GM21576 (cell line): Measurements from ENCODE around the gene TUBA1A.
"Not testable (repeated sequence)": the region's sequence is repeated elsewhere in the genome, so short reads cannot be mapped to it uniquely, and the experiment has no call there.

Experiments
- ATAC-seq: cut with Tn5 transposase; IDR thresholded peaks from one replicate; pipeline ENCODE4 v1.9.1; 2021; ENCODE audit warnings: mild to moderate bottlenecking, moderate library complexity; ENCODE audit not compliant: unreplicated experiment

The TUBA1A gene

GRCh38 chr12:49188916-49189367 lies at the start of gene TUBA1A:
Gene TUBA1A (minus strand): TSS chr12:49189080. CDS start chr12:49188979, 101 bp downstream.
- ATAC-seq = peak; percentile 84

GRCh38 chr12:49236423-49236822 lies 47.5 kb upstream of the TUBA1A start:
- ATAC-seq = no peak

DNA sequence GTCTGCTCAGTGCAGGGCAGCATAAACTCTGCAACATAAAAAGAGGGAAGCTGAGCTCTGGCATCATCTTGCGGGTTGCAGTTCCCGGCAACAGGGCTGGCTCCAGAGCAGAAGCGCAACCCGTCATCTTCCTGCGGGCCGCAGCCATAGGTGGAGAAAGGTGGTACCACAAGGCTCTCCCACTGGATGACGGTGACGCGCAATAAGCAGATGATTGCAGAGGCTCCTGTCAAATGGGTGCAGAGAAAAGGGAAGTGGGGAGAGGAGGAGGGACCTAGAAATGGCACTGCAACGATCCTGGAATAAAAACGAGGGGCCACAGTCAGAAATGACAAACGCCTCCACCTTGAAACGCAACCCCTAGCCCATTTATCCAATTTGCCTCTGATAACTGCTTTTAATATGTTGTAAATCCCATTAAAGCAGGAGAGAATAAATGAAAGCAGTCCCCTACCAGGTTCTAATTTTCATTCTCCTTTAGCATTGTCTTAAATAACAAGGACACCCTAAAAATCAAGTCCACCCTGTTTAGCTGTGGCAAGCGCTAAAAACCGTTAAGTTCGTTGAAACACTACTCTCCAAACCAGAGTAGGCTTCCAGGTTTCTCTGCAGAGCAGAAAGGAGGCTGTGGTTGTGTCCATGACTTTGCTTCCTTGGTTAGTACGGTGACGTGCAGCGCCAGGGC lies 45.1 kb upstream of the TUBA1A start:
- no peak for ATAC-seq

DNA sequence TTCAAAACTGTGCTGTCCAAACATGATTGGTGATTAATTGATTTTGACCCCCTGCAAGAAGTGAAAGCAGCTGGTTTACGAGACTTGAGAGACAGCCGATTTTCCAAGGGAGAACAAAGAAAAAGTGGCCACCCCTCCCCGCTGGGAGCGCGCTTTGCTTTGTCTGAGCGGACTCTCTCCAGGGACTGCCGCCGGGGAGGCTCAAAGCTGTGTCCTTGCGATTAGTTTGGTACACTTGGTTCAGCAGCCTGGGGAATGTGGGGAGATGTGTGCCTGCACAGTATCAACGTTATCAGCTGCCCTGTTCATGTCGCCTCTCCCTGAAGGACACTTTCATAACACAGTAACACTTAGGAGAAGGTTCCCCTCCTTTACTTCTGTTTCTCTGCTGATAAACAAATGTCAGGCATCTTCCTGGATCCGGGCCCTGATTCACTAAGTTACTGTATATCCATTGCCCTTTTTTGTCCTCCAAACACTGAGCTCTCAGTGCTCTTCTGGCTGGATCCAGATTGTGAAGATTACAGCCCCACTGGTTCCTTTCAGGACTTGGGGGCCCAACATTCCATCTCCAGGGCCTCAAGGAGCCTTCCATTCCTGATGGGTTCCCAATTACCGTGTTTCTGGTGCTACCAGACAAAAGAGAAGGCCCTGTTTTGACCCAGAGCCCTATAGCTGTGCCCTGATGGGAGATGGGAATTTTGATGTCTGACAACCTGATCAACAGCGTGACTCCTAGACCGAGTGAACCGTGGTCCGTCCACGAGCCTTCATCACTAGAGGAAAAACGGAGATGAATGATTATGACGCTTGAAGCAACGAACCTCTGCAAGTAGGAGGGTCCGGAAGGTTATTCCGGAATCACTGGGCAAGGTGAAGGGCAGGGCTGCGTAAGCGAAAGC lies 44.3 kb upstream of the TUBA1A start:
- ATAC-seq = no peak

DNA sequence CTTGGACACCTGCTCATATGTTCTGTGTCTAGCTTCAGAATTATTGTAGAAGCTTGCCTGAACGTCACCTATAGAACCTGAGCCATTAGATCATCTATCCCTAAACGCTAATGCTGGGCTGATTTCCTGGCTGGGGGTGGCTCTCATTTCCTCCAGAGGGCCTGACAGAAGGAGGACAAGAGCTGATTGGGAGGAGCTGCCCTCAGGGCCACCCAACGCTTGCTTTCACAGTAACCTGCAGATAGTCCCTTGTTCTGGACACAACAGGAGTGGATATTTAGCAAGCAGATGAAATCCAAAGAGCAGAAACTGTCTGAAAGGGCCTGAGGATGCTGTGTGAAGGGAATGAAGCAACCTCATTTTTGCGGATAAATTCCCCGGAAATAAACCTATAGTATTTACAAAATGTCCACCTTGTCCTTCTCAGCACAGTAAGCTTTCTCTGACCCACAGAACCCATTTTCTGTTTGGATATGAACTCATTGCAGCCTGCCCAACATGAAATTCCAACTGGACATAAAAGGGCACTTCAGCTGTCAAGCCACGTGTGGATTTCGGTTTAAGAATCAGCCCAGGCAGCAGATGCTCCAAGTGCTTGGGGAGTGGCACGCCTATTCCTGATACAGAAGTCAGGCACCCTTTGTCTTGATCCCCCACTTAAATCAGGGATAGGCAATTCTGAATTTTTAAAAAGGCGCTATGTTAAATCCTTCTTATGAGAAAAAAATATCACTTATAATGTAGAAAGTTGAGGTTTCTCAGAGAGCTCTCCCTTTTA lies 43.2 kb upstream of the TUBA1A start:
- no peak for ATAC-seq

GRCh38 chr12:49230805-49231194 lies 41.9 kb upstream of the TUBA1A start:
- ATAC-seq = no peak

DNA sequence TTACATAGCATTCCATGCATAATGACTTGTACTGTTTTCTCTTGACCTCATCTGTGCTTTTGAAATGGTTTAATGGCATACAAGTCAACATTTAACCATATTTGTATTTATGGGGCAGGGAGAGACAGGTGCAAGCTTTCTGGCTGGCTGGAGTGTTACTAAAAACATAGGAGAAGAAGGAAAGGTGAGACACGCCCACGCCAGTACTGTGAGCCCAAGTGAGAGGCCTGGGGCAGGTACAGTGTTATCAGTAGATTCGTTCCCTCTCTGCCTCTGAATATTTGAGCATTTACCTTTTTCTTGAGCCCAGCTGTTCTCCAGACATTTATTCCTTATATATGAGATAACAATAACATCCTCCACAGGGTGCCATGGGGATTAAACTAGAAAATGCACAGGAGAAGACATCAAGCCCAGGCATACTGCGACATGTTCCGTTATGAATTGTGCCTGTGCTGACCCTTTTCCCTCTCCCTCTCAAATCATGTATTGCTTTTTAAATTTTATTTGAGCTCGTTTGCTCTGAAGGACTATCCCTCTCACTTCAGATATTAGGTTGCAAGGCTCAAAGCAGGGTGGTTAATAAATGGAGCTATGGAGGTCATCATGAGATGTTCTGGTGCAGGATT lies 41.4 kb upstream of the TUBA1A start:
- ATAC-seq = no peak

- no peak for ATAC-seq
Observed at GRCh38 chr12:49228653-49229052, 39.8 kb upstream of the TUBA1A start.

- ATAC-seq = no peak
Observed at GRCh38 chr12:49227713-49228112, 38.8 kb upstream of the TUBA1A start.

- no peak for ATAC-seq
Observed at GRCh38 chr12:49225576-49226166, 36.8 kb upstream of the TUBA1A start.

DNA sequence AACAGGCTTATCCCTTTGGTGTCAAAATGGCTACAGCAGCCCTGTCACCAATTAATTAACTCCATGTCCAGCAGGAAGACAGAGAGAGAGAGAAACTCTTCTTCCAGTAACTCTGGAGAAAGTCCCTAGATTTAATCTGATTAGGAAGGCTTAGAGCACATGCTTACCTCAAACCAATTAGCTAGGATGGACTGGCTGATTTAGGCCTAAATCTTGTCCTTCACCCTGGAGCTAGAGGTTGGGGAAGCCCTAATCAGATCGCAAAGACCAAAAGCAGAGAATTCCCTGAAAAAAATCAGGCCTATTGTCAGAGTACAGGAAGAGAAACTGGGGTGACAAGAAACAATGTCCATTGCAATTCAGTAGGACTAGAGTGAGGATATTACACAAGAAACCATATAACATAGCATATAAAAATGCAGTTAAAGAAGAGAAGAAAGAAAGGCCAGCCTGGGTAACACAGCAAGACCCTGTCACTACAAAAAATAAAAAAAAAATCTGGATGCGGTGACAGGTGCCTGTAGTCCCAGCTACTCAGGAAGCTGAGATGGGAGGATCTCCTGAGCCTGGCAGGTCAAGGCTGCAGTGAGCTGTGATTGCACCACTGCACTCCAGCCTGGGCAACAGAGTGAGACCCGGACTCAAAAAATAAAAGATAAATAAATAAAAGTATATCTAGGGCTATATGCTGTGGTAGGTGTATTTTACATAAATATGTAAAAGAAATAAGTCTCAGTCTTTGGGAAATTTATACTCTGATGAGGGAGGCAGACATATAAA lies 34.9 kb upstream of the TUBA1A start:
- no peak for ATAC-seq

- ATAC-seq = no peak
Observed at GRCh38 chr12:49223122-49223521, 34.2 kb upstream of the TUBA1A start.

GRCh38 chr12:49220972-49221371 lies 32.1 kb upstream of the TUBA1A start:
- ATAC-seq = no peak

DNA sequence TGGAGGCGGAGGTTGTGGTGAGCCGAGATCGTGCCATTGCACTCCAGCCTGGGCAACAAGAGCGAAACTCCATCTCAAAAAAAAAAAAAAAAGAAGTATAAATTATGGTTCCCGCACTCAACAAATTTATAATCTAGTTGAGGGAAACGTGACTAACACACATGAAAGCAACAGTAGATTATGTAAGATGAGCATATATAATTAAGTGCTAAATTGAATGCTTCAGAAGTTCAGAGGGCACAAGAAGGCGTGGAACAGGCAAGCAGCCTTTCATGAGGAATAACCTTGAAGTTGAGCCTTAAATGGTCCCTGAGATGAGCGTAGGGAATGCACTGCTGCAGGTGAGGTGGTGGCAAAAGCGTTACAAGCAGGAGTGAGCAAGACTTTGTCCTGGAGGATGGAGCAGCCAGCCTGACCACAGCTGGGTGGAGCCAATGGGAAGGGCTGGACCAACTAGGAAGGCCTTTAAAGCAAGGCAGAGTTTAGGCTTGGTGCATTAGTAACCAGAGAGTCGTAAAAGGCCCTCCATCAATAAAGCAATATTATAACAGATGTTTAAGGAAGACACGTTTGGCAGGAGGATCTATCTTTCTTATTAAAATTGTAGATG lies 30.6 kb upstream of the TUBA1A start:
- ATAC-seq = no peak

GRCh38 chr12:49212572-49212971 lies 23.7 kb upstream of the TUBA1A start:
- ATAC-seq = no peak

DNA sequence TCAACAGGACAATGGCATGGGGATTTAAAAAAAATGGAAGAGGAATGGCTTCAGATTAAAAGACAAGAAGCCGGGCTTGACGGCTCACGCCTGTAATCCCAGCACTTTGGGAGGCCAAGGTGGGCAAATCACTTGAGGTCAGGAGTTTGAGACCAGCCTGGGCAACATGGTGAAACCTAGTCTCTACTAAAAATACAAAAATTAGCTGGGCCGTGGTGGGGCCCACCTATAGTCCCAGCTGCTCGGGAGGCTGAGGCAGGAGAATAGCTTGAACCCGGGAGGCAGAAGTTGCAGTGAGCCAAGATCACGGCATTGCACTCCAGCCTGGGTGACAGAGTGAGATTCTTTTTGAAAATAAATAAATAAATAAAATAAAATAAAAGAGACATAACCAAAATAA lies 21.8 kb upstream of the TUBA1A start:
- not testable (repeated sequence) for ATAC-seq

DNA sequence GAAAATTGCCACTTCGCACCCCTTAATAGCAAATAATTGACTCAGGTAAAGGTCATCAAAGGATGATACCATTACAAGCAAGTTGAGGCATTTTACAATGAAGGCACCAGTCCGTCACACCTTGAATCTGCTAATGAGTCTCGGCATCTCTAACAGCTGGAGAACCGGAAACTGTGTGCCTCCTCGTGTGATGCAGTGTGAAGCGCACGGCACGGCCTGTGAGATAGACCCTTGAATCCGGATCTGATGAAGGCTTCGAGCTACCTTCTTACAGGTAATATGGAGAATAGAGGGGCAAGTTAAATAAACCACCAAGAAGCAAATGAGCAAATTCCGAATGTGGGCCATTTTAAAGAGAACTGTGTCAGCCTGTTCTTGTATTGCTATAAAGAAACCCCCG lies 19.8 kb upstream of the TUBA1A start:
- no peak for ATAC-seq

GRCh38 chr12:49208146-49208545 lies 19.3 kb upstream of the TUBA1A start:
- no peak for ATAC-seq

DNA sequence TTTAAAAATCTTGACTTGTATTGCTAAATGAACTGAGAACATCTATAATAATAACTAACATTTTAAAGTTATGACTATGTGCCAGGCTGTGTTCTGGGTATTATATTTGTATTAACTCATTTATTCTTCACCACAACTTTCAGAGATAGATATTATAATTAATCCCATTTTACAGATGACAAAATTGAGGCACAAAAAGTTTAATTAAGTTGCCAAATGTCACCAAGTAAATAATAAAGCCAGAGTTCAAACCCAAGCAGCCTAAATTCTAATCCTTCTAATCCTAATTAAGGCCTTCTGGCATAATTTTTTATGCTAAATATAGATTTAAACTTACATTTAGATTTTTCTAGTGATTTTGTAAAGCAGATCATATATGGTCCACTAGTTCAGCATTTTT lies 17.5 kb upstream of the TUBA1A start:
- no peak for ATAC-seq
